ENCODE data around the gene PFKFB3. TPM values are rescaled to one million over a fixed set of nuclear protein-coding genes. Genes with fewer than 3 reads are reported as not detected.

Gene PFKFB3
- total and polyA plus RNA-seq, 2 of the 13 experiments (the other 11 are each of a cell fraction or from before 2014, with no cell fraction given), result 1.2 to 13.3 TPM

DNA sequence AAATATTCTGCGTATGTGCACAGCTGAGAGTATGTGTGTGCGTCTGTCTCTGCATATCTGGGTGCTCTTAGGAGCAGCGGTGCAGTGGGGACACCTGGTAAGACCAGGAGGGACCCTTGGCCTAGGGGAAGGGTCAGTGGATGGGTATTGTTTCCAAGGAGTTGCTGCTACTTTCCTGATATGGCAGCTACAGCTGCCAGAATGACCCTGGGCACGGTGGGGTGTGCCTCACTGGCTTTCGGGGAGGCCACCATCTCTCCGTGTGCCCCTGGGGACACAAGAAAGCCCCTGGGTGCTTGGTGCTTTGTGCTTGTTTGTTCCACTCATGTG is 8.6 kb downstream of the PFKFB3 start:
- no peak overlapping the region for H3K4me2 ChIP-seq (ENCODE audit: low read depth, low read length)
- 89% methylated on average over 4 of the region's 6 CpGs for WGBS (ENCODE audit: low lambda C conversion rate)

DNA sequence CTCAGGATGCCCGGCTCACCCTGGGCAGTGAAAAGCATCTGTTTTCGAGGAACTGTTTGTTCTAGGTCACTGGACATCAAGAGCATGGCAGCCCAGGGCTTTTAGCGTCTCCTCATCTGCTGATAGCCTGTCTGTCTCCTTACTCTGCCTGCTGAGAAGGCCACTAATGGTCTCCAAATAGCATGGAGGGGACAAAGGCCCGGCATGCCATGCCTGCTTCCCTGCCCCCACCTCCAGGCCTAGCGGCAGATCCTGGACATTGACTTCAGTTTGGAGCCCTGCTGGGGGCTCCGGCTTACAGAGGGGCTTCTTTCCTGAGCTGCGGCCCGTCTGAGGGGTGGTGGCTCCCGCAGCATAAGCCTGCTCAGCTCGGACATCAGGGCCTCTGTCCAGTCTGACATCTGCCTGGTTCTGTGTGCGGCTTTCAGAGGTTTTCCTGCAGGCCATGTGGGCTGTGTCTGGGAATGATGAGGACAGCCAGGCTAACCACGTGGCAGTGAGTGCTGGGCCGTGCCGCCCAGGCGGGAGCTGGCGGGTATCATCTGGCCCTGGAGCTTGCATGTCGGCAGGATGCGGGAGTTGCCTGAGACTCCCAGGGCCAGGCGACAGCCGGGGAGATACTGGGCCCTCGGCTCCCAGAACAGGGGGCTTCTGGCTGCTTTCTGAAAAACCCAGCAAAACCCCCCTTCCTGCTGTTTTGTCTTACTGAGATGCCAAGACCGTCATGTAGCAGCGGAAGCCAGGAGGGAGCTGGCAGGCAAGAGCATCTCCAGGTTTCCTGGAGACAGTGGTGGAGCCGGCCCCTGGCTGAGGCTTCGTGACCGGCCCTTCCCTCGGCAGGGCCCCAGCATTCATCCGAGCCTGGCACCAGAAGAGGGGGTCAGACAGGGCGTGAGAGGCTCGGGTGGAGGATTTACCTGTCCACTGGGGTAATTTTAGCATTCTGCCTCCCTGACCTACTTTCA is 9.2 kb downstream of the PFKFB3 start:
- H3K79me2 ChIP-seq (ENCODE audit: insufficient read depth, low read length), result peaks cover 7% of the 10 kb centered on the region
- no peak overlapping the region for H3K9ac ChIP-seq (ENCODE audit: insufficient read depth, low read depth, low read length)
- no peak for DNase-seq (ENCODE audit: low spot score)
- WGBS (ENCODE audit: low lambda C conversion rate), result 96% methylated on average over 18 of the region's 30 CpGs
- no peak for FAIRE-seq
- ChIA-PET CTCF (ENCODE audit: low intra/inter-chr PET ratio, low total read pairs) (no interaction called here), POLR2A (no interaction called here)
- no peak overlapping the region for H3K27ac ChIP-seq (ENCODE audit: extremely low read length, insufficient read depth, low read length)
- in situ Hi-C loops (cut with HindIII; ENCODE audit: extremely low pct_ligation_motif_present, low pct_unique_long_range_greater_than_20kb) (no loop called here), intact Hi-C loops (cut with micrococcal nuclease; ENCODE audit: unreplicated experiment) (no loop called here)
- peaks cover 8% of the 10 kb centered on the region; the same call in 1 of the 2 replicates for H3K4me1 ChIP-seq (ENCODE audit: insufficient read depth, low read length)
- no peak overlapping the region for H3K4me2 ChIP-seq (ENCODE audit: low read depth, low read length)
- H3K4me3 ChIP-seq (replicated peaks in 1 of 3; ENCODE audit: insufficient read depth in 1 of 3, low read depth in 2 of 3, low read length in 3 of 3), result no peak overlapping the region
- ATAC-seq, result no peak
- H4K20me1 ChIP-seq (ENCODE audit: insufficient read depth, low read length), result peaks cover 17% of the 10 kb centered on the region; the same call in 1 of the 2 replicates
- no peaks in the 10 kb centered on the region for H3K9me3 ChIP-seq (ENCODE audit: low read length)
- BruUV-seq (replicated peaks), result no TSS peak
- H3K27me3 ChIP-seq (ENCODE audit: control insufficient read depth in 1 of 2, insufficient read depth in 2 of 2, low read length in 2 of 2), result no peaks in the 10 kb centered on the region
- H3K36me3 ChIP-seq (replicated peaks in 1 of 2; ENCODE audit: control insufficient read depth in 1 of 2, insufficient read depth in 2 of 2, low read length in 2 of 2), result peaks cover 20 to 30% of the 10 kb centered on the region in 2 experiments
- H2AFZ ChIP-seq (ENCODE audit: low read length), result no peak overlapping the region
- TF ChIP-seq KAT8 (CRISPR knock-in tag; IDR thresholded peaks at IDR 0.05), result no peak
- TF ChIP-seq RFXAP (CRISPR knock-in tag; IDR thresholded peaks at IDR 0.05; ENCODE audit: borderline replicate concordance), result no peak
- no peak for TF ChIP-seq TEAD2 (CRISPR knock-in tag; IDR thresholded peaks at IDR 0.05)
- no peak for TF ChIP-seq KMT2B (CRISPR knock-in tag; IDR thresholded peaks at IDR 0.05)
- no peak for TF ChIP-seq ZNF616 (CRISPR knock-in tag; IDR thresholded peaks at IDR 0.05; ENCODE audit: low read depth)
- no peak for TF ChIP-seq SP5 (CRISPR knock-in tag; IDR thresholded peaks at IDR 0.05; ENCODE audit: borderline replicate concordance, low read depth)
- no peak for TF ChIP-seq KAT2B (IDR thresholded peaks at IDR 0.05; ENCODE audit: borderline replicate concordance, low read depth, low read length)
- TF ChIP-seq HMGXB4 (CRISPR knock-in tag; IDR thresholded peaks at IDR 0.05; ENCODE audit: borderline replicate concordance in 1 of 2, low read depth in 1 of 2), result no peak
- no peak for TF ChIP-seq KLF6 (CRISPR knock-in tag; IDR thresholded peaks at IDR 0.05)
- TF ChIP-seq YEATS2 (CRISPR knock-in tag; IDR thresholded peaks at IDR 0.05; ENCODE audit: borderline replicate concordance), result no peak

More for the DNA sequence above, 8.6 kb downstream of the PFKFB3 start:
- BruUV-seq (replicated peaks), result no TSS peak
- peaks cover 17% of the 10 kb centered on the region; the same call in 1 of the 2 replicates for H4K20me1 ChIP-seq (ENCODE audit: insufficient read depth, low read length)
- H3K27me3 ChIP-seq (ENCODE audit: control insufficient read depth in 1 of 2, insufficient read depth in 2 of 2, low read length in 2 of 2), result no peaks in the 10 kb centered on the region
- no peak overlapping the region for H3K4me3 ChIP-seq (replicated peaks in 1 of 3; ENCODE audit: insufficient read depth in 1 of 3, low read depth in 2 of 3, low read length in 3 of 3)
- TF ChIP-seq MTA1 (CRISPR knock-in tag; IDR thresholded peaks at IDR 0.05; ENCODE audit: borderline replicate concordance) (no peak), MAFF (IDR thresholded peaks at IDR 0.05; ENCODE audit: low read depth, low read length) (no peak), PLRG1 (conservative IDR thresholded peaks at IDR 0.05) (no peak), ZNF839 (CRISPR knock-in tag; IDR thresholded peaks at IDR 0.05; ENCODE audit: borderline replicate concordance) (no peak), NR2C2 (CRISPR knock-in tag; IDR thresholded peaks at IDR 0.05; ENCODE audit: borderline replicate concordance) (no peak), TSC22D2 (CRISPR knock-in tag; IDR thresholded peaks at IDR 0.05; ENCODE audit: borderline replicate concordance) (no peak), SP1 (IDR thresholded peaks at IDR 0.05) (no peak), SP1 (CRISPR knock-in tag; IDR thresholded peaks at IDR 0.05) (no peak), ATF4 (CRISPR knock-in tag; IDR thresholded peaks at IDR 0.05) (no peak), SOX5 (CRISPR knock-in tag; IDR thresholded peaks at IDR 0.05; ENCODE audit: borderline replicate concordance) (no peak)
- in situ Hi-C loops (cut with HindIII; ENCODE audit: extremely low pct_ligation_motif_present, low pct_unique_long_range_greater_than_20kb), result no loop called here
- H3K79me2 ChIP-seq (ENCODE audit: insufficient read depth, low read length), result peaks cover 7% of the 10 kb centered on the region
- POLR2A ChIA-PET, result no interaction called here
- no peaks in the 10 kb centered on the region for H3K9me3 ChIP-seq (ENCODE audit: low read length)
- H3K4me1 ChIP-seq (ENCODE audit: insufficient read depth, low read length), result peaks cover 8% of the 10 kb centered on the region; the same call in 1 of the 2 replicates
- peaks cover 15 to 23% of the 10 kb centered on the region in 2 experiments for H3K36me3 ChIP-seq (replicated peaks in 1 of 2; ENCODE audit: control insufficient read depth in 1 of 2, insufficient read depth in 2 of 2, low read length in 2 of 2)
- H2AFZ ChIP-seq (ENCODE audit: low read length), result no peak overlapping the region
- no peak for ATAC-seq
- DNase-seq (ENCODE audit: low spot score), result no peak
- no peak for FAIRE-seq
- no peak overlapping the region for H3K27ac ChIP-seq (ENCODE audit: extremely low read length, insufficient read depth, low read length)
- CTCF ChIA-PET (ENCODE audit: low intra/inter-chr PET ratio, low total read pairs), result no interaction called here
- intact Hi-C loops (cut with micrococcal nuclease; ENCODE audit: unreplicated experiment), result no loop called here
- no peak overlapping the region for H3K9ac ChIP-seq (ENCODE audit: insufficient read depth, low read depth, low read length)
